MM.1S (cell line): ENCODE data around the gene RHBG.

ENCODE experiments used
- DNase-seq: peaks from one replicate; pipeline ENCODE4 v3.0.0-alpha.2; 2015
- H2AFZ ChIP-seq: fragments of 300-600 bp; sonication (generic); 2 replicates; pipeline ENCODE4 v1.6.0; 2016; ENCODE audit warnings: antibody characterized with exemption, low read length
- H3F3A ChIP-seq: fragments of 300-600 bp; sonication (generic); 2 replicates; pipeline ENCODE4 v1.6.1; 2016; ENCODE audit warnings: mild to moderate bottlenecking, antibody characterized with exemption, low read length, moderate library complexity, mixed read lengths; ENCODE audit not compliant: insufficient read depth
- H3K27ac ChIP-seq: fragments of 300-600 bp; sonication (generic); 2 replicates; pipeline ENCODE4 v1.5.1; 2016; ENCODE audit warnings: mild to moderate bottlenecking, low read length
- H3K27me3 ChIP-seq: fragments of 300-600 bp; sonication (generic); replicated peaks from 2 replicates; pipeline ENCODE4 v1.6.0; 2016; ENCODE audit warnings: low read length; ENCODE audit not compliant: insufficient read depth
- H3K36me3 ChIP-seq: fragments of 300-600 bp; sonication (generic); replicated peaks from 2 replicates; pipeline ENCODE4 v1.6.1; 2016; ENCODE audit warnings: mild to moderate bottlenecking, low read length, mixed read lengths; ENCODE audit not compliant: insufficient read depth
- H3K4me1 ChIP-seq: fragments of 300-600 bp; sonication (generic); 2 replicates; pipeline ENCODE4 v1.6.1; 2016; ENCODE audit warnings: low read length, mixed read lengths
- H3K4me2 ChIP-seq: fragments of 300-600 bp; sonication (generic); 2 replicates; pipeline ENCODE4 v1.6.0; 2016; ENCODE audit warnings: low read depth, low read length
- H3K4me3 ChIP-seq: fragments of 300-600 bp; sonication (generic); 2 replicates; pipeline ENCODE4 v1.5.1; 2016; ENCODE audit warnings: low read length, mixed read lengths
- H3K79me2 ChIP-seq: fragments of 300-600 bp; sonication (generic); 2 replicates; pipeline ENCODE4 v1.6.1; 2016; ENCODE audit warnings: mixed run types, low read length, mixed read lengths
- H3K9ac ChIP-seq: fragments of 300-600 bp; sonication (generic); 2 replicates; pipeline ENCODE4 v1.6.1; 2016; ENCODE audit warnings: low read length, mixed read lengths
- H3K9me2 ChIP-seq: fragments of 300-600 bp; sonication (generic); replicated peaks from 2 replicates; pipeline ENCODE4 v1.6.1; 2016; ENCODE audit warnings: mild to moderate bottlenecking, low read length, mixed read lengths; ENCODE audit not compliant: insufficient read depth
- H3K9me3 ChIP-seq: fragments of 300-600 bp; sonication (generic); replicated peaks from 2 replicates; pipeline ENCODE4 v1.6.1; 2016; ENCODE audit warnings: mild to moderate bottlenecking, low read length, mixed read lengths; ENCODE audit not compliant: insufficient read depth
- H4K20me1 ChIP-seq: fragments of 300-600 bp; sonication (generic); 2 replicates; pipeline ENCODE4 v1.6.1; 2016; ENCODE audit warnings: mild to moderate bottlenecking, low read length, moderate library complexity, mixed read lengths; ENCODE audit not compliant: insufficient read depth
- EZH2 ChIP-seq: fragments of 300-600 bp; sonication (generic); optimal IDR thresholded peaks from 2 replicates; pipeline ENCODE3; 2017; ENCODE audit warnings: low read depth, mild to moderate bottlenecking, antibody characterized with exemption, low read length, mixed read lengths
- EZH2phosphoT487 ChIP-seq: fragments of 300-600 bp; sonication (generic); IDR thresholded peaks from 2 replicates; pipeline ENCODE4 v1.6.1; 2018; ENCODE audit warnings: antibody characterized with exemption, low read length
- TF ChIP-seq, protein P1 (sequence below): fragments of 300-600 bp; sonication (generic); IDR thresholded peaks from 2 replicates; pipeline ENCODE4 v1.5.1; 2016; ENCODE audit warnings: antibody characterized with exemption, low read length, mixed read lengths

Gene RHBG

DNA sequence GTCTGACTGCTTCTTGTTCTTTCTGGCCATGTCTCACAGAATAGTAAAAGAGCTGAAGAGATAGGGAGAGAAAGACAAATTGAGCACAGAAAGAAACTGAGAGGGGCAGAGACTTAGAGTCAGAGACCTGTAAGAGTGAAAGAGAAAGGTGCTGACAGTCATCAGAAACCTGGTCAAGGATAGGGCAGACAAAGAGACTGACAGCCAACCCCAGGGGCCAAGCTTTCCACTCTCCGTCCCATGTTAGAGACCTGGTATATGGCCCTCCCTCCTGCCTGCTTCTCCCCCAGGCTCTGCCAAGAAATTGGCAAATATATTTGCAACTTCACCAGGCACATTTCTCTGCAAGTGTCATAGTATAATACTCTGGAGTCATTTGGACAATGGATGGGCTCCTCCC lies 64.6 kb downstream of the RHBG start:
- Histone ChIP-seq H3K79me2 (no peaks in the 10 kb centered on the region), H3K4me2 (peak overlapping the region; percentile 43; the same call in 1 of the 2 replicates), H3K9me2 (no peaks in the 10 kb centered on the region), H3K36me3 (no peaks in the 10 kb centered on the region), H3K4me3 (peak overlapping the region; percentile 16; the same call in 1 of the 2 replicates), H3K27me3 (peaks cover 96% of the 10 kb centered on the region), H3F3A (peaks cover 12% of the 10 kb centered on the region), H3K9me3 (no peaks in the 10 kb centered on the region), H3K4me1 (peaks cover 17% of the 10 kb centered on the region), H3K27ac (no peak overlapping the region), H3K9ac (no peak overlapping the region), H2AFZ (no peak overlapping the region), H4K20me1 (no peaks in the 10 kb centered on the region)
- DNase-seq, result peak; percentile 70
- TF ChIP-seq EZH2 (no peak), EZH2phosphoT487 (no peak)
- TF ChIP-seq, protein P1, sequence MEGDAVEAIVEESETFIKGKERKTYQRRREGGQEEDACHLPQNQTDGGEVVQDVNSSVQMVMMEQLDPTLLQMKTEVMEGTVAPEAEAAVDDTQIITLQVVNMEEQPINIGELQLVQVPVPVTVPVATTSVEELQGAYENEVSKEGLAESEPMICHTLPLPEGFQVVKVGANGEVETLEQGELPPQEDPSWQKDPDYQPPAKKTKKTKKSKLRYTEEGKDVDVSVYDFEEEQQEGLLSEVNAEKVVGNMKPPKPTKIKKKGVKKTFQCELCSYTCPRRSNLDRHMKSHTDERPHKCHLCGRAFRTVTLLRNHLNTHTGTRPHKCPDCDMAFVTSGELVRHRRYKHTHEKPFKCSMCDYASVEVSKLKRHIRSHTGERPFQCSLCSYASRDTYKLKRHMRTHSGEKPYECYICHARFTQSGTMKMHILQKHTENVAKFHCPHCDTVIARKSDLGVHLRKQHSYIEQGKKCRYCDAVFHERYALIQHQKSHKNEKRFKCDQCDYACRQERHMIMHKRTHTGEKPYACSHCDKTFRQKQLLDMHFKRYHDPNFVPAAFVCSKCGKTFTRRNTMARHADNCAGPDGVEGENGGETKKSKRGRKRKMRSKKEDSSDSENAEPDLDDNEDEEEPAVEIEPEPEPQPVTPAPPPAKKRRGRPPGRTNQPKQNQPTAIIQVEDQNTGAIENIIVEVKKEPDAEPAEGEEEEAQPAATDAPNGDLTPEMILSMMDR, result no peak
